ENCODE results near the gene RNF187. TPM values are rescaled to one million over a fixed set of nuclear protein-coding genes. Genes with fewer than 3 reads are reported as not detected.

RNF187 gene
- polyA plus RNA-seq, 1 donor, result 45.9 TPM

DNA sequence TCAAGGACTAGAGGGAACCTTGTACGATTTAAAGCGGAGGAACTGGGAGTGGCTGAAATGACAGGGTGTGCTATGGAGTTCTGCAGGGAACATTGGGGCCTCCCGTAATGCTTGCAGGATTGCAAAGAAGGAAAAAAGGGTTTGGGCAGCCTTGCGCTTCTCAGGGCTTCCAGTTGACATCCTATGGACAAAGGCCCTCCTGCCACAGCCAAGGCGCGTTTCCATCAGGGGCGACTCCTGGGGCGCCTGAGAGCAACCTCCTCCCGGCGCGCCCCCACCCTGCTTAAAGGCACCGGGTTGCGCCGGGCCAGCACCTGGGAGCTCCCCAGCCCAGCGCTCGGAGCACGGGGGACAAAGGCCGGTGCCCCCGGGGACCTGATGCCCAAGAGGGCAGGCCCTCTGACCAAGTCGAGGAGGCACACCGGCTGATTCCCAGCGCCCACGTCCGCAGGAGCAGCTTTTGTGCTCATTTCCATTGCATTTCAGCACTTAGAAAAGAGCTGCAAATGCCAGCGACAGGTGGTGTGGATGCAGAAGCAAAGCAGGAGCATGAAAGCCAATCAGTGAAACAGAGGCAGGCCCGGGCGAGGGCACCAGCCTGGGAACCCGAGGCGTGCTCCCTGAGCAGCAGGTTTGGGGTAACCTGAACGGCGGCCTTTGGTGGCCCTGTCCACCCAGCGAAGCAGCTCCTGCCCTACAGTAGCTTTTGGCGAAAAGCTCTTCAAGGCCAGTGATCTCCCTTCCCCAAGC, 17.6 kb upstream of the RNF187 start:
- no peaks in the 10 kb centered on the region for H3K36me3 ChIP-seq (ENCODE audit: control insufficient read depth, insufficient read depth, low read length)
- no peak overlapping the region for H3K27ac ChIP-seq (ENCODE audit: low read length)
- WGBS (ENCODE audit: insufficient coverage, low lambda C conversion rate), result no CpG with 5 or more reads among the region's 33 CpGs
- H3K27me3 ChIP-seq (ENCODE audit: control insufficient read depth, insufficient read depth, low read length), result peaks cover 65% of the 10 kb centered on the region
- no peak overlapping the region for H3K4me3 ChIP-seq (ENCODE audit: low read length)
- no peak for DNase-seq
- H3K4me1 ChIP-seq (ENCODE audit: control insufficient read depth, insufficient read depth, low read length), result peaks cover 16% of the 10 kb centered on the region
- H3K9me3 ChIP-seq (ENCODE audit: control insufficient read depth, low read depth, low read length), result peaks cover 3% of the 10 kb centered on the region

- Histone ChIP-seq H3K9me3 (ENCODE audit: control insufficient read depth, low read depth, low read length) (peaks cover 3% of the 10 kb centered on the region), H3K27ac (ENCODE audit: low read length) (no peak overlapping the region), H3K27me3 (ENCODE audit: control insufficient read depth, insufficient read depth, low read length) (peaks cover 49% of the 10 kb centered on the region), H3K4me3 (ENCODE audit: low read length) (no peak overlapping the region), H3K36me3 (ENCODE audit: control insufficient read depth, insufficient read depth, low read length) (no peaks in the 10 kb centered on the region), H3K4me1 (ENCODE audit: control insufficient read depth, insufficient read depth, low read length) (peaks cover 16% of the 10 kb centered on the region)
- no CpG with 5 or more reads among the region's 37 CpGs for WGBS (ENCODE audit: insufficient coverage, low lambda C conversion rate)
- DNase-seq, result no peak
Measured at GRCh38 chr1:228471154-228471761, 15.9 kb upstream of the RNF187 start.

GRCh38 chr1:228471762-228472398, 15.3 kb upstream of the RNF187 start:
- H3K27me3 ChIP-seq (ENCODE audit: control insufficient read depth, insufficient read depth, low read length), result peaks cover 43% of the 10 kb centered on the region
- peaks cover 3% of the 10 kb centered on the region for H3K9me3 ChIP-seq (ENCODE audit: control insufficient read depth, low read depth, low read length)
- H3K36me3 ChIP-seq (ENCODE audit: control insufficient read depth, insufficient read depth, low read length), result no peaks in the 10 kb centered on the region
- DNase-seq, result peak in 1 of 2 donors; percentile 52
- peaks cover 16% of the 10 kb centered on the region for H3K4me1 ChIP-seq (ENCODE audit: control insufficient read depth, insufficient read depth, low read length)
- no CpG with 5 or more reads among the region's 5 CpGs for WGBS (ENCODE audit: insufficient coverage, low lambda C conversion rate)
- H3K4me3 ChIP-seq (ENCODE audit: low read length), result no peak overlapping the region
- no peak overlapping the region for H3K27ac ChIP-seq (ENCODE audit: low read length)

- Histone ChIP-seq H3K27me3 (ENCODE audit: control insufficient read depth, insufficient read depth, low read length) (peaks cover 38% of the 10 kb centered on the region), H3K4me1 (ENCODE audit: control insufficient read depth, insufficient read depth, low read length) (peaks cover 16% of the 10 kb centered on the region), H3K27ac (ENCODE audit: low read length) (no peak overlapping the region), H3K36me3 (ENCODE audit: control insufficient read depth, insufficient read depth, low read length) (no peaks in the 10 kb centered on the region), H3K9me3 (ENCODE audit: control insufficient read depth, low read depth, low read length) (peaks cover 3% of the 10 kb centered on the region), H3K4me3 (ENCODE audit: low read length) (no peak overlapping the region)
- 80% methylated on average over 1 of the region's 7 CpGs for WGBS (ENCODE audit: insufficient coverage, low lambda C conversion rate)
- no peak for DNase-seq
Measured at GRCh38 chr1:228472655-228473054, 14.5 kb upstream of the RNF187 start.

GRCh38 chr1:228474507-228474906, 12.7 kb upstream of the RNF187 start:
- DNase-seq, result no peak
- WGBS (ENCODE audit: insufficient coverage, low lambda C conversion rate), result no CpG with 5 or more reads among the region's 3 CpGs

DNA sequence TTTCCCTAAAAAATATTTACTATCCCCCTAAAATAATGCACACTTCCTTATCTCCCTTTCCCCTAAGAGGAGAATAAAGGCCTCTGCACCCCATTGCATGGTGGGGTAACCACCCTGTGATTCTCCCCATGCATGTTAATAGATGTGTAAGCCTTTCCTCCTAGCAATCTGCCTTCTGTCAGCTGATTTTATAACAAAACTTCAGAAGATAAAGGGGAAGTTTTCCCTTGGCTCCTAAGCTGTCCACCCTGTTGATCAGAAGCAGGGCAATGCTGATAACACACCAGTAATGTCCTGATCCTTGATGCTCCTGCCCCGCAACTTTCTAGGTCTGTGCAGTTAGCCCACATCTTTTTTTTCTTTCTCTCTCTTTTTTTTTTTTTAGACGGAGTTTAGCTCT, 11.4 kb upstream of the RNF187 start:
- WGBS (ENCODE audit: insufficient coverage, low lambda C conversion rate), result no CpG with 5 or more reads among the region's 2 CpGs

More at GRCh38 chr1:228474507-228474906, 12.7 kb upstream of the RNF187 start:
- no peak overlapping the region for H3K27ac ChIP-seq (ENCODE audit: low read length)
- peaks cover 20% of the 10 kb centered on the region for H3K4me1 ChIP-seq (ENCODE audit: control insufficient read depth, insufficient read depth, low read length)
- H3K9me3 ChIP-seq (ENCODE audit: control insufficient read depth, low read depth, low read length), result peaks cover 3% of the 10 kb centered on the region
- H3K4me3 ChIP-seq (ENCODE audit: low read length), result no peak overlapping the region
- H3K36me3 ChIP-seq (ENCODE audit: control insufficient read depth, insufficient read depth, low read length), result no peaks in the 10 kb centered on the region
- H3K27me3 ChIP-seq (ENCODE audit: control insufficient read depth, insufficient read depth, low read length), result peaks cover 21% of the 10 kb centered on the region

GRCh38 chr1:228477263-228477662, 9.9 kb upstream of the RNF187 start:
- WGBS (ENCODE audit: insufficient coverage, low lambda C conversion rate), result 100% methylated on average over 2 of the region's 4 CpGs
- H3K4me3 ChIP-seq (ENCODE audit: low read length), result no peak overlapping the region
- peaks cover 17% of the 10 kb centered on the region for H3K4me1 ChIP-seq (ENCODE audit: control insufficient read depth, insufficient read depth, low read length)
- H3K27ac ChIP-seq (ENCODE audit: low read length), result no peak overlapping the region
- no peaks in the 10 kb centered on the region for H3K9me3 ChIP-seq (ENCODE audit: control insufficient read depth, low read depth, low read length)
- H3K36me3 ChIP-seq (ENCODE audit: control insufficient read depth, insufficient read depth, low read length), result no peaks in the 10 kb centered on the region
- no peak for DNase-seq
- peaks cover 3% of the 10 kb centered on the region for H3K27me3 ChIP-seq (ENCODE audit: control insufficient read depth, insufficient read depth, low read length)

More for the DNA sequence above, 11.4 kb upstream of the RNF187 start:
- Histone ChIP-seq H3K27ac (ENCODE audit: low read length) (no peak overlapping the region), H3K4me3 (ENCODE audit: low read length) (no peak overlapping the region), H3K36me3 (ENCODE audit: control insufficient read depth, insufficient read depth, low read length) (no peaks in the 10 kb centered on the region), H3K27me3 (ENCODE audit: control insufficient read depth, insufficient read depth, low read length) (peaks cover 10% of the 10 kb centered on the region), H3K4me1 (ENCODE audit: control insufficient read depth, insufficient read depth, low read length) (peaks cover 28% of the 10 kb centered on the region), H3K9me3 (ENCODE audit: control insufficient read depth, low read depth, low read length) (peaks cover 3% of the 10 kb centered on the region)
- DNase-seq, result no peak

DNA sequence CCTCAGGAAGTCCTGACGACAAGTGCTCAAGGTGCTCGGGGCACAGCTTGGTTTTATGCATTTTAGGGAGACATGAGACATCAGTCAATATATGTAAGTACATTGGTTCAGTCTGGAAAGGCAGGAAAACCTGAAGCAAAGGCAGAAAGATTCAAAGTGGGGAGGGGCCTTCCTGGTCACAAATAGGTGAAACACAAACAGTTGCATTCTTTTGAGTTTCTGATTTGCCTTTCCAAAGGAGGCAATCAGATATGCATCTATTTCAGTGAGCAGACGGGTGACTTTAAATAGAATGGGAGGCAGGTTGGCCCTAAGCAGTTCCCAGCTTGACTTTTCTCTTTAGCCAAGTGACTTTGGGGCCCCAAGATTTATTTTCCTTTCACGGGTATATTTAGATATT, 8.9 kb upstream of the RNF187 start:
- no peak for DNase-seq
- peaks cover 3% of the 10 kb centered on the region for H3K27me3 ChIP-seq (ENCODE audit: control insufficient read depth, insufficient read depth, low read length)
- H3K4me1 ChIP-seq (ENCODE audit: control insufficient read depth, insufficient read depth, low read length), result peaks cover 12% of the 10 kb centered on the region
- H3K4me3 ChIP-seq (ENCODE audit: low read length), result no peak overlapping the region
- H3K27ac ChIP-seq (ENCODE audit: low read length), result no peak overlapping the region
- H3K9me3 ChIP-seq (ENCODE audit: control insufficient read depth, low read depth, low read length), result no peaks in the 10 kb centered on the region
- no peaks in the 10 kb centered on the region for H3K36me3 ChIP-seq (ENCODE audit: control insufficient read depth, insufficient read depth, low read length)
- WGBS (ENCODE audit: insufficient coverage, low lambda C conversion rate), result 100% methylated on average over 1 of the region's 4 CpGs

- Histone ChIP-seq H3K9me3 (ENCODE audit: control insufficient read depth, low read depth, low read length) (no peaks in the 10 kb centered on the region), H3K4me3 (ENCODE audit: low read length) (no peak overlapping the region), H3K27me3 (ENCODE audit: control insufficient read depth, insufficient read depth, low read length) (peaks cover 3% of the 10 kb centered on the region), H3K36me3 (ENCODE audit: control insufficient read depth, insufficient read depth, low read length) (no peaks in the 10 kb centered on the region), H3K27ac (ENCODE audit: low read length) (no peak overlapping the region), H3K4me1 (ENCODE audit: control insufficient read depth, insufficient read depth, low read length) (peaks cover 12% of the 10 kb centered on the region)
- whole genome bisulfite sequencing (ENCODE audit: insufficient coverage, low lambda C conversion rate), result 60% methylated on average over 2 of the region's 10 CpGs
- DNase-seq, result no peak
Measured at GRCh38 chr1:228478912-228479711, 8.1 kb upstream of the RNF187 start.

- no peak overlapping the region for H3K4me3 ChIP-seq (ENCODE audit: low read length)
- H3K4me1 ChIP-seq (ENCODE audit: control insufficient read depth, insufficient read depth, low read length), result peaks cover 18% of the 10 kb centered on the region
- H3K9me3 ChIP-seq (ENCODE audit: control insufficient read depth, low read depth, low read length), result no peaks in the 10 kb centered on the region
- WGBS (ENCODE audit: insufficient coverage, low lambda C conversion rate), result no CpG with 5 or more reads among the region's 1 CpG
- H3K27me3 ChIP-seq (ENCODE audit: control insufficient read depth, insufficient read depth, low read length), result no peaks in the 10 kb centered on the region
- no peak for DNase-seq
- no peaks in the 10 kb centered on the region for H3K36me3 ChIP-seq (ENCODE audit: control insufficient read depth, insufficient read depth, low read length)
- no peak overlapping the region for H3K27ac ChIP-seq (ENCODE audit: low read length)
Measured at GRCh38 chr1:228483789-228484188, 3.4 kb upstream of the RNF187 start.

Measured in large intestine (tissue), 3 donors.